H1 (cell line): ENCODE data around the gene CA10. TPM values are rescaled to one million over a fixed set of nuclear protein-coding genes. Genes with fewer than 3 reads are reported as not detected.

Experiments
- CTCF ChIA-PET: fragments of 300-600 bp; sonication (Branson Sonifier 250); formaldehyde crosslinking; loops from one replicate; lab custom pipeline; 2021; ENCODE audit not compliant: partially characterized antibody; lab: Charles Lee
- POLR2A ChIA-PET: fragments of 300-600 bp; sonication (Branson Sonifier 250); formaldehyde crosslinking; loops from one replicate; lab custom pipeline; 2021; ENCODE audit warnings: inconsistent platforms; ENCODE audit not compliant: partially characterized antibody; lab: Charles Lee
- DNase-seq, 2 experiments: peaks; one replicate each; pipeline versions ENCODE4 v3.0.0 to v3.0.0-alpha.2; 2010 to 2022; ENCODE audit warnings: low spot score in 2 of 2, low read depth in 1 of 2, mixed read lengths in 1 of 2
- FAIRE-seq: peaks from 2 replicates; lab custom pipeline; 2011; peaks lifted over from hg19 to GRCh38; lab: Jason Lieb, UNC
- H2AFZ ChIP-seq: 2 replicates; pipeline ENCODE4 v1.8.1; 2012; ENCODE audit warnings: low read length, inconsistent platforms
- H2AK5ac ChIP-seq: 2 replicates; pipeline ENCODE4 v1.6.1; 2013; ENCODE audit warnings: low read depth, low read length
- H2BK120ac ChIP-seq: replicated peaks from 2 replicates; pipeline ENCODE3; 2013; ENCODE audit warnings: low read depth, low read length, inconsistent platforms
- H2BK12ac ChIP-seq: 2 replicates; pipeline ENCODE4 v1.6.1; 2013; ENCODE audit warnings: low read depth, low read length
- H2BK15ac ChIP-seq: 2 replicates; pipeline ENCODE4 v1.6.1; 2013; ENCODE audit warnings: low read length
- H2BK20ac ChIP-seq: 2 replicates; pipeline ENCODE4 v1.6.1; 2013; ENCODE audit warnings: low read length
- H2BK5ac ChIP-seq: 2 replicates; pipeline ENCODE4 v1.6.1; 2013; ENCODE audit warnings: low read depth, low read length
- H3K14ac ChIP-seq: 2 replicates; pipeline ENCODE4 v1.6.1; 2013; ENCODE audit warnings: inconsistent platforms; ENCODE audit not compliant: insufficient read length
- H3K18ac ChIP-seq: 2 replicates; pipeline ENCODE4 v1.6.1; 2013; ENCODE audit warnings: low read length; ENCODE audit errors: extremely low read depth
- H3K23ac ChIP-seq: 2 replicates; pipeline ENCODE4 v1.6.1; 2013; ENCODE audit warnings: inconsistent platforms; ENCODE audit not compliant: insufficient read length
- H3K23me2 ChIP-seq: 2 replicates; pipeline ENCODE4 v1.6.1; 2013; ENCODE audit warnings: low read depth, low read length
- H3K27ac ChIP-seq: 2 replicates; pipeline ENCODE4 v1.6.1; 2011; ENCODE audit warnings: low read depth, low read length, inconsistent platforms
- H3K27me3 ChIP-seq, 4 experiments: replicated peaks in 1 of 4; 1 replicate in 1 of 4; 2 replicates in 3 of 4; pipeline versions ENCODE4 v1.6.1 to v1.8.1; 2011 to 2013; ENCODE audit warnings: low read length in 3 of 4, mild to moderate bottlenecking in 3 of 4, inconsistent platforms in 2 of 4, mixed read lengths in 2 of 4, moderate library complexity in 1 of 4; ENCODE audit not compliant: control insufficient read depth in 3 of 4, insufficient read depth in 3 of 4; ENCODE audit errors: extremely low read depth in 1 of 4
- H3K36me3 ChIP-seq, 4 experiments: 2 replicates each; pipeline versions ENCODE4 v1.6.1 to v1.8.1; 2011 to 2013; ENCODE audit warnings: mild to moderate bottlenecking in 4 of 4, low read length in 3 of 4, moderate library complexity in 2 of 4, control low read depth in 1 of 4, inconsistent platforms in 1 of 4; ENCODE audit not compliant: insufficient read depth in 4 of 4, control insufficient read depth in 2 of 4
- H3K4ac ChIP-seq: replicated peaks from 2 replicates; pipeline ENCODE3; 2013; ENCODE audit warnings: low read length, low read depth, mixed read lengths, inconsistent platforms; ENCODE audit not compliant: insufficient read length
- H3K4me1 ChIP-seq, 4 experiments: replicated peaks in 1 of 4; 1 replicate in 1 of 4; 2 replicates in 3 of 4; pipeline versions ENCODE4 v1.6.1 to v1.8.1; 2011 to 2013; ENCODE audit warnings: low read length in 3 of 4, inconsistent platforms in 2 of 4, mixed read lengths in 1 of 4; ENCODE audit not compliant: insufficient read depth in 4 of 4, control insufficient read depth in 3 of 4
- H3K4me2 ChIP-seq, 2 experiments: 2 replicates each; pipeline versions ENCODE4 v1.6.1 to v1.8.1; 2011 to 2013; ENCODE audit warnings: low read depth in 2 of 2, low read length in 2 of 2, control low read depth in 1 of 2, inconsistent platforms in 1 of 2, mild to moderate bottlenecking in 1 of 2; ENCODE audit not compliant: insufficient read depth in 1 of 2
- H3K4me3 ChIP-seq, 4 experiments: fragments of 200-600, 300-600 bp in 1 of 4; sonication (generic), shearing (Covaris generic), sonication (Bioruptor Twin) in 1 of 4; 2 replicates each; pipeline versions ENCODE4 v1.5.1 to v1.8.1; 2011 to 2016; ENCODE audit warnings: low read length in 4 of 4, low read depth in 3 of 4, control low read depth in 2 of 4, inconsistent platforms in 2 of 4, mild to moderate bottlenecking in 2 of 4, mixed read lengths in 1 of 4, moderate library complexity in 1 of 4; ENCODE audit not compliant: insufficient read depth in 2 of 4; ENCODE audit errors: extremely low read depth in 1 of 4
- H3K56ac ChIP-seq: replicated peaks from 2 replicates; pipeline ENCODE3; 2013; ENCODE audit warnings: low read depth, mild to moderate bottlenecking, mixed read lengths, low read length, inconsistent platforms; ENCODE audit not compliant: insufficient read length
- H3K79me1 ChIP-seq: 2 replicates; pipeline ENCODE4 v1.6.1; 2013; ENCODE audit warnings: low read depth, low read length, control low read depth
- H3K79me2 ChIP-seq, 2 experiments: 2 replicates each; pipeline versions ENCODE4 v1.6.1 to v1.8.1; 2012 to 2013; ENCODE audit warnings: low read length in 2 of 2, mild to moderate bottlenecking in 2 of 2, inconsistent platforms in 1 of 2; ENCODE audit not compliant: insufficient read depth in 2 of 2, control insufficient read depth in 1 of 2
- H3K9ac ChIP-seq, 4 experiments: replicated peaks in 1 of 4; 1 replicate in 1 of 4; 2 replicates in 3 of 4; pipeline versions ENCODE4 v1.6.1 to v1.8.1; 2011 to 2013; ENCODE audit warnings: low read depth in 3 of 4, low read length in 3 of 4, control low read depth in 2 of 4, mild to moderate bottlenecking in 2 of 4, moderate library complexity in 2 of 4, inconsistent platforms in 1 of 4; ENCODE audit errors: extremely low read depth in 1 of 4
- H3K9me3 ChIP-seq, 2 experiments: 2 replicates each; pipeline versions ENCODE4 v1.6.1 to v1.8.1; 2012 to 2013; ENCODE audit warnings: mild to moderate bottlenecking in 2 of 2, moderate library complexity in 2 of 2, control low read depth in 1 of 2, inconsistent platforms in 1 of 2, low read depth in 1 of 2, low read length in 1 of 2, mixed read lengths in 1 of 2; ENCODE audit not compliant: insufficient read depth in 2 of 2
- H4K20me1 ChIP-seq, 2 experiments: replicated peaks in 1 of 2; 2 replicates each; pipeline versions ENCODE3 to v1.8.1; 2011 to 2013; ENCODE audit warnings: inconsistent platforms in 2 of 2, low read length in 2 of 2, mild to moderate bottlenecking in 1 of 2; ENCODE audit not compliant: insufficient read depth in 2 of 2, control insufficient read depth in 1 of 2
- H4K5ac ChIP-seq: 2 replicates; pipeline ENCODE4 v1.6.1; 2013; ENCODE audit warnings: low read length, low read depth, mixed read lengths, inconsistent platforms; ENCODE audit not compliant: insufficient read length
- H4K8ac ChIP-seq: 2 replicates; pipeline ENCODE4 v1.8.0; 2013; ENCODE audit warnings: mild to moderate bottlenecking, moderate library complexity, low read length, inconsistent platforms; ENCODE audit not compliant: insufficient read depth; ENCODE audit errors: extremely low read depth
- H4K91ac ChIP-seq: replicated peaks from 2 replicates; pipeline ENCODE3; 2013; ENCODE audit warnings: low read length, mixed read lengths, inconsistent platforms; ENCODE audit not compliant: insufficient read length
- E2F6 ChIP-seq: IDR thresholded peaks from 2 replicates; pipeline ENCODE4 v1.6.1; 2012; ENCODE audit warnings: inconsistent platforms
- NANOG ChIP-seq: IDR thresholded peaks from 2 replicates; pipeline ENCODE4 v1.6.1; 2011; ENCODE audit warnings: low read length, low read depth, mild to moderate bottlenecking, inconsistent platforms; ENCODE audit not compliant: insufficient read depth, poor library complexity, severe bottlenecking
- POLR2AphosphoS5 ChIP-seq: IDR thresholded peaks from 2 replicates; pipeline ENCODE4 v1.6.1; 2011; ENCODE audit warnings: low read depth, low read length
- POU5F1 ChIP-seq: IDR thresholded peaks from 2 replicates; pipeline ENCODE4 v1.6.1; 2011; ENCODE audit warnings: low read depth, mild to moderate bottlenecking, low read length, moderate library complexity
- SAP30 ChIP-seq: fragments of 300-600 bp; sonication (generic); IDR thresholded peaks from 2 replicates; pipeline ENCODE4 v1.7.1; 2012; ENCODE audit warnings: low read length, moderate library complexity, mild to moderate bottlenecking, inconsistent platforms; ENCODE audit not compliant: insufficient read depth, insufficient replicate concordance
- YY1 ChIP-seq: IDR thresholded peaks from 2 replicates; pipeline ENCODE4 v1.6.1; 2011; ENCODE audit warnings: low read depth, mild to moderate bottlenecking, low read length
- WGBS, 2 experiments: shearing (Covaris generic) in 1 of 2; methylation state at CpG; one replicate each; pipeline versions ENCODE4 v1.1.6 to v1.1.7; 2013 to 2015; ENCODE audit warnings: low lambda C conversion rate in 2 of 2, mixed read lengths in 2 of 2, inconsistent platforms in 1 of 2, low coverage in 1 of 2, missing lambda C conversion rate in 1 of 2; ENCODE audit not compliant: insufficient replicate concordance in 2 of 2, insufficient coverage in 1 of 2, insufficient read length in 1 of 2; ENCODE audit errors: extremely low coverage in 1 of 2, missing lambda C conversion rate in 1 of 2; 5-methylcytosine and 5-hydroxymethylcytosine counted together
- polyA plus RNA-seq, 7 experiments: library from polyadenylated mRNA; depleted of rRNA in 3 of 7; stranded (reverse) in 5 of 7; unstranded in 2 of 7; fragments of >200 nt in 5 of 7; fragments of 200-250 nt in 2 of 7; gene quantifications; 1 replicate in 5 of 7; 2 replicates in 1 of 7; 4 replicates in 1 of 7; pipeline versions ENCODE4 v1.2.1 to v1.2.3, GENCODE V29; 2011 to 2013; ENCODE audit warnings: missing spikeins in 2 of 7, mixed read lengths in 2 of 7
- total RNA-seq: library from RNA; stranded (reverse); fragmentation: NEBNext Ultra II Directional; extraction: Animal tissue kit (Norgen Biotek cat#: 25700); gene quantifications from 2 replicates; pipeline ENCODE4 v1.2.1, GENCODE V29; 2021
- TF ChIP-seq, protein P1 (sequence below): IDR thresholded peaks from 2 replicates; pipeline ENCODE4 v1.6.1; 2012; ENCODE audit warnings: inconsistent platforms

The CA10 gene
- total and polyA plus RNA-seq, 2 of the 8 experiments (the other 6 are each of a cell fraction or from before 2014, with no cell fraction given) = 0.60 to 0.63 TPM

GRCh38 chr17:51598824-51599223 lies 559.7 kb downstream of the CA10 start:
- H2BK20ac ChIP-seq = no peak overlapping the region
- CTCF ChIA-PET = interaction anchor here (1.0 to 2.2 kb wide), 3 partner anchors 14 to 137 kb away, joined by 4 to 7 read pairs (median 4); no protein-coding TSS in a partner anchor

More at GRCh38 chr17:51598824-51599223, 559.7 kb downstream of the CA10 start:
- H3K23me2 ChIP-seq = no peaks in the 10 kb centered on the region
- no peak overlapping the region for H3K14ac ChIP-seq
- no peak for TF ChIP-seq SAP30
- peak; percentile 68; the same call in 1 of the 2 replicates for TF ChIP-seq POU5F1
- 0 out of 2 replicates have a peak, but pooled peaks have one; percentile 41 for TF ChIP-seq YY1
- TF ChIP-seq, protein P1, sequence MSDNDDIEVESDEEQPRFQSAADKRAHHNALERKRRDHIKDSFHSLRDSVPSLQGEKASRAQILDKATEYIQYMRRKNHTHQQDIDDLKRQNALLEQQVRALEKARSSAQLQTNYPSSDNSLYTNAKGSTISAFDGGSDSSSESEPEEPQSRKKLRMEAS = peak; percentile 77; the same call in 1 of the 2 replicates
- no peak for TF ChIP-seq POLR2AphosphoS5
- peak; percentile 74; the same call in 1 of the 2 replicates for TF ChIP-seq E2F6
- TF ChIP-seq NANOG = peak; percentile 77
- H4K20me1 ChIP-seq = no peaks in the 10 kb centered on the region
- WGBS, 2 experiments = 59% methylated on average over 2 of the region's 2 CpGs; no CpG with 5 or more reads in 1 of the 2 experiments
- no peak overlapping the region for H4K5ac ChIP-seq
- peak overlapping the region; percentile 80; the same call in 1 of the 2 replicates for H2BK12ac ChIP-seq
- H3K79me2 ChIP-seq = no peaks in the 10 kb centered on the region
- no peak overlapping the region for H4K91ac ChIP-seq
- no peak overlapping the region for H3K27ac ChIP-seq
- no peak overlapping the region for H2AK5ac ChIP-seq
- peak overlapping the region; percentile 74; the same call in 1 of the 2 replicates for H3K18ac ChIP-seq
- no peak overlapping the region for H3K4me3 ChIP-seq
- H3K79me1 ChIP-seq = no peaks in the 10 kb centered on the region
- no peak overlapping the region; the same call in 1 of the 2 replicates for H2AFZ ChIP-seq
- H3K4me2 ChIP-seq = peak overlapping the region; percentile 34 to 59; a peak in 3 of 4 replicates
- no peak overlapping the region for H3K4ac ChIP-seq
- no peak overlapping the region for H3K56ac ChIP-seq
- no peaks in the 10 kb centered on the region for H3K9me3 ChIP-seq
- H2BK5ac ChIP-seq = peak overlapping the region; percentile 87; the same call in 1 of the 2 replicates
- POLR2A ChIA-PET = no interaction called here
- H4K8ac ChIP-seq = no peak overlapping the region
- no peak overlapping the region for H3K9ac ChIP-seq
- peaks cover 2 to 10% (median 4%) of the 10 kb centered on the region in 4 experiments; a peak in 6 of 7 replicates for H3K4me1 ChIP-seq
- DNase-seq = peak in 1 of 2 experiments; percentile 13
- peak overlapping the region; percentile 85 for H2BK120ac ChIP-seq
- peak; percentile 84 for FAIRE-seq
- no peak overlapping the region for H2BK15ac ChIP-seq
- H3K27me3 ChIP-seq = peaks cover 0 to 3% (median 0%) of the 10 kb centered on the region in 4 experiments; a peak in 3 of 7 replicates
- H3K36me3 ChIP-seq = no peaks in the 10 kb centered on the region
- no peak overlapping the region for H3K23ac ChIP-seq
